Cardiac fibroblast (primary cell): Measurements from ENCODE around the gene EMX1.
A peak's percentile ranks its signal among the peaks of the same experiment; 100 is the strongest.

Experiments used
- DNase-seq, 2 donors: peaks; one replicate each; pipeline versions ENCODE4 v3.0.0 to v3.0.0-alpha.2; 2010; ENCODE audit warnings: low read depth in 2 of 2
- H3K4me3 ChIP-seq, 2 donors: replicated peaks in 1 of 2; 1 replicate in 1 of 2; 2 replicates in 1 of 2; pipeline ENCODE4 v1.5.1; 2011; ENCODE audit warnings: low read depth in 2 of 2, low read length in 2 of 2, mild to moderate bottlenecking in 2 of 2, moderate library complexity in 1 of 2
- TF ChIP-seq, protein P1 (sequence below): IDR thresholded peaks from one replicate; pipeline ENCODE4 v1.5.1; 2011; ENCODE audit warnings: low read depth, mild to moderate bottlenecking, low read length, inconsistent platforms

The EMX1 gene

DNA sequence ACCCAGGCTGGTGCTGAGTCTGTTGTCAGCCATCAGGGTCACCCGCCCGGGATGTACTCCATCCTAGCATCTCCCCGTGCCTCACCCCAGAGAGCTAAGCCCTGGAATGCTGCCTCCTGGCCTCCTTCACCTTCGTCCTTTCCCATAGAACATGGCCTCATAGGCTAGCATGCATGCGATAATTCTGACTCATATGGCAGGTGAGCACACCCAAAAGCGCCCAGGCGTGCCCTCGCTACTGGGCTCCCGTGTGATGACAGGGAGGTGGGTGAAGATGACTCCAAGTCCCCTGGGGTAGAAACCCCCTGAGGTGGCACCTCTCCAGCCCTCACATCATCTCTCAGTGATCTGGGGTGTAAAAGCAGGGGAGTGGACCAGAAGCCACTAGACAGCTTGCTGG lies 22.8 kb upstream of the EMX1 start:
- TF ChIP-seq, protein P1, sequence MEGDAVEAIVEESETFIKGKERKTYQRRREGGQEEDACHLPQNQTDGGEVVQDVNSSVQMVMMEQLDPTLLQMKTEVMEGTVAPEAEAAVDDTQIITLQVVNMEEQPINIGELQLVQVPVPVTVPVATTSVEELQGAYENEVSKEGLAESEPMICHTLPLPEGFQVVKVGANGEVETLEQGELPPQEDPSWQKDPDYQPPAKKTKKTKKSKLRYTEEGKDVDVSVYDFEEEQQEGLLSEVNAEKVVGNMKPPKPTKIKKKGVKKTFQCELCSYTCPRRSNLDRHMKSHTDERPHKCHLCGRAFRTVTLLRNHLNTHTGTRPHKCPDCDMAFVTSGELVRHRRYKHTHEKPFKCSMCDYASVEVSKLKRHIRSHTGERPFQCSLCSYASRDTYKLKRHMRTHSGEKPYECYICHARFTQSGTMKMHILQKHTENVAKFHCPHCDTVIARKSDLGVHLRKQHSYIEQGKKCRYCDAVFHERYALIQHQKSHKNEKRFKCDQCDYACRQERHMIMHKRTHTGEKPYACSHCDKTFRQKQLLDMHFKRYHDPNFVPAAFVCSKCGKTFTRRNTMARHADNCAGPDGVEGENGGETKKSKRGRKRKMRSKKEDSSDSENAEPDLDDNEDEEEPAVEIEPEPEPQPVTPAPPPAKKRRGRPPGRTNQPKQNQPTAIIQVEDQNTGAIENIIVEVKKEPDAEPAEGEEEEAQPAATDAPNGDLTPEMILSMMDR: no peak
- DNase-seq: no peak

DNA sequence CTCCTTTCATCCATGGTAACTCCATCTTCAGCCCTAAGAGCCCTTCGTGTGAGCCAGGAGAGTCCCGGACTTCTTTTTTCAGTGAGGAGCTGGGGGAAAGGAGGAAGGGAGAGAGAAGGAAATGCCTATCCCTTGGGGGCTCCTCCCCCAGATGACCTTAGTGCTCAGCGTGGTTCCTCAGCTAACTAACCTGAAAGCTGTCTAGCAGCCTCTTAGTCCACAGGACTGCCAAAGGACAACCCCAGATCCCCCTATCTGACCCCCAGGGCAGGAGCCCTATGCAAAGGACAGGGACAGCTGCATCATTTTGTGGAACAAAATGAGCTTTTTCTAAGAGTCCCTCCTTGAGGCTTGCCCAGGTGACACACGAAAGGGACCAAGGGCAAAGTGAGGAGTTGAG lies 22.2 kb upstream of the EMX1 start:
- TF ChIP-seq, protein P1: no peak
- H3K4me3 ChIP-seq: no peak overlapping the region
- DNase-seq: no peak

More for the DNA sequence above, 22.8 kb upstream of the EMX1 start:
- no peak overlapping the region for H3K4me3 ChIP-seq

DNA sequence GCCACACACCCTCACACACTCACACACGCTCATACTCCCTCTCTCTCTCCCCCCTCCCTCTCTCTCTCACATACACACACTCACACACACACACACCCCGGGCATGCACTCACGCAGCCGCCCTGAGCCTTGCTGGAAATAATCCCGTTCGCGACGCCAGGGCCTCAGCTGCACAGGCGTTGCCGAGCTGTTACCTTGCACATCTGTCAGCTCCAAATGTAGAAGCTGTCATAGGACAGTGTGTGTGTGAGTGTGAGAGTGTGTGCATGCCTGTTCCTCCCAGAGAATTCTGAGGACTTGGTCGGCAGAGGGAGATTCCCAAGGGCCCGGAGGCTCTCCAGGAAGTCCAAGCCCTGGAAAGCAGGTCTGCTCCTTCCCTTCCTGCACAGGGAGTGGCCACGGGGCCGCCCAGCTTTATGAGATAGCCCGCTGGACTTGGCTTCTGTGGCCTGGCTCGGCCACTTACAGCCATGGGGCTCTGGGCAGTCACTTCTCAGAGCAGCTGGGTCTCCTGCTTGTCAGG lies 21.5 kb upstream of the EMX1 start:
- peak; percentile 48 to 79 for DNase-seq
- TF ChIP-seq, protein P1: no peak
- no peak overlapping the region for H3K4me3 ChIP-seq

DNA sequence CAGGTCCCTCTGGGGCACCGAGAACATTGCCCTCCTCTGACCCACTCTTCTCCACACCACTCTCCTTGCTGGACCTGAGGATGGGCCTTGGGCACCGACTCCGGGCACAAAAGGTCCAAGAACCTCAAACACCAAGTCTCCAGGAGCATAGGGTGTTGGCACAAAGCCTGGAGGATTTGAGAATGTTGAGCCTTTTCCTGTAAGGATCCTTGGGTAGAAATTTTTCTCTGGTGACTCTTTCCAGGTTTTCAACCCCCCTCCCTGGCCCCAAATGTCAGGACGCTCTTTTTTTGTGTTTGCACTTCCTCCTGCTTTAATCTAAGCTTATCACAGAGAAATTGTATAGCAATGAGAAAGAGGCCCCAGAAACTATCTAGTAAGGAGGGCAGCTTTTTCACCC lies 20.9 kb upstream of the EMX1 start:
- H3K4me3 ChIP-seq: no peak overlapping the region
- DNase-seq: peak in 1 of 2 donors; percentile 56
- TF ChIP-seq, protein P1: no peak

DNA sequence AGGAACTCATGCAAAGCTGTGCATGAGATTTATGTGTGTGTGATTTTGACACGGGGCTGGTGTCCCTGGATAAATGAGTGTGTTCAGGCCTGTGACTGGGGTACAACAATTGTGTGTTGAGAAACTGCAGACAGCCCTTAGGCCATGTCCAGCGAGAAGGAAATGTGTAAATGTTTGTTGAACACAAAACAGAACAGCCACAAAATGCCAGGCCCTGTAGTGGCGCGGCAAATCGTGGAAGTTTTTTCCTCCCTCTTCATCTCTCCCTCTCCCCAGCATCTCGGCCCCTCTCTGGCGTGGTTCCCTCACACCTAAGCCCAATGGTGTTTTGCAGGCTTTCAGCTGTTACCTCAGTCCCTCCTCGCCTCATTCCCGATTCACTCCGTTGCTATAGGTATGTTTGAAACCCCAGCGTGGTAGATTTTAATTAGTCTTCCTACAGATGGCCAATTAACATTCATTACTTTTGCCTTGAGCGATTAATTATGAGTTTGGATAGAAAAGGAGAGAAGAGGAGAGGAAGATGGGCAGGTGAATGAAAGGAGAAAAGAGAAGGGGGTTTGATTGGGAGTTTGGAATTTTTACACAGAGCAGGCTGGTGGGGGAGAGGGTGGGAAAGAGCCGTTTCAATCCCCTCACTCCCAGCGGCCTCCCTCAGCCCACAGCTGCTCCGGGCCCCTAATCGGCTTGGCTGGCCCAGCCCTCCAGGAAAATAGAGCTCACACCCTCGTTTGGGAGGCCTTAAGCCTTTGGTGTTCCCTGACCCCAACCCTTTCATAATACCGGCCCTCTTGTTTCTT lies 19.3 kb upstream of the EMX1 start:
- TF ChIP-seq, protein P1: no peak
- DNase-seq: no peak
- no peak overlapping the region for H3K4me3 ChIP-seq

DNA sequence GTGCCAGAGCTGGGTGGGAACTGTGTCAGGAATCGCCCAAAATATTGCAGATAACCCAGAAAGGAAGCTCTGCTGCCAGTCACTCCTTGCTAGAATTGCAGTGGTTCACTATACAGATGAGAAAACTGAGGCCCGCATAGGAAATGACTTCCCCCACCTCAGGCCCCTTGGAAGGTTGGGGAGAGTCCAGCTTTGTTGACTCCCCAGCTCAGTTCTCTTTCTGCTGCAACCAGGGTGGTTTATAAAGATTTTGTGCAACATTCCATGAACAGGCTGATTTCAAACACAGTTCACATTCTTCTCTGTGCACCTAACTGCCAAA lies 18.8 kb upstream of the EMX1 start:
- no peak overlapping the region for H3K4me3 ChIP-seq
- DNase-seq: no peak
- TF ChIP-seq, protein P1: no peak
